Uterus (tissue), 2 donors: Measurements from ENCODE around the gene BHLHE40.

Source experiments
- CTCF ChIP-seq, 4 experiments: fragments of 200-600 bp in 2 of 4; fragments of 450-650 bp in 2 of 4; sonication (generic) in 2 of 4; IDR thresholded peaks; one replicate each; pipeline ENCODE4 v1.5.1; 2016 to 2019; ENCODE audit warnings: antibody characterized with exemption in 4 of 4, mild to moderate bottlenecking in 2 of 4, moderate library complexity in 1 of 4
- POLR2A ChIP-seq, 2 donors: fragments of 450-650 bp; IDR thresholded peaks; one replicate each; pipeline ENCODE4 v1.6.1; 2016; ENCODE audit warnings: antibody characterized with exemption in 2 of 2, mild to moderate bottlenecking in 1 of 2, moderate library complexity in 1 of 2

GRCh38 chr3:4938281-4938982 is 40.8 kb upstream of the BHLHE40 start:
- TF ChIP-seq CTCF (IDR thresholded peaks at IDR 0.05): no peak
- TF ChIP-seq POLR2A (IDR thresholded peaks at IDR 0.05): no peak
